Stimulated activated CD4-positive, alpha-beta T cell treated with anti-CD3 and anti-CD28 coated beads, Interleukin-1b, Interleukin-23, amount 100 ng/mL, for 1 hour (primary cell): ENCODE measurements around the gene SPAG4.

ENCODE experiments used
- DNase-seq, 2 donors: peaks; one replicate each; pipeline ENCODE4 v3.0.0-alpha.2; 2020; ENCODE audit warnings: low read depth in 2 of 2

Gene SPAG4

DNA sequence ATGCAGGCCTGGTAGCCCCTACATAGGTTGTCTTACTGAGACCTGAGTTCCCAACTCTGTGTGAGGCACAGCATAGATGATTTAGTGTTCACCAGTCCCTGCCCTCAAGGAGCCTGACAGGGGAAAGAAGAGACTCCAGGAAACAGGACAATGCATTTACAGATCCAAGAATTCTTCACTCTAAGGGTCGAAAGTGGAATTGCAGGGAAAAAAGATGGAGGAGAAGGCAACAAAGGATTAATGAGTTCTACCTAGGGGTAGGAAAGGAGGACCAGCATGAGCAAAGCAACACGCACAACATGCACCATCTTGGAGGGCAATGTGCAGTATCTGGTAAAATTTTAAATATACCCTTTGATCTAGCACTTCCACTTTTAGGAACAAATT lies 5.9 kb downstream of the SPAG4 start:
- no peak for DNase-seq

DNA sequence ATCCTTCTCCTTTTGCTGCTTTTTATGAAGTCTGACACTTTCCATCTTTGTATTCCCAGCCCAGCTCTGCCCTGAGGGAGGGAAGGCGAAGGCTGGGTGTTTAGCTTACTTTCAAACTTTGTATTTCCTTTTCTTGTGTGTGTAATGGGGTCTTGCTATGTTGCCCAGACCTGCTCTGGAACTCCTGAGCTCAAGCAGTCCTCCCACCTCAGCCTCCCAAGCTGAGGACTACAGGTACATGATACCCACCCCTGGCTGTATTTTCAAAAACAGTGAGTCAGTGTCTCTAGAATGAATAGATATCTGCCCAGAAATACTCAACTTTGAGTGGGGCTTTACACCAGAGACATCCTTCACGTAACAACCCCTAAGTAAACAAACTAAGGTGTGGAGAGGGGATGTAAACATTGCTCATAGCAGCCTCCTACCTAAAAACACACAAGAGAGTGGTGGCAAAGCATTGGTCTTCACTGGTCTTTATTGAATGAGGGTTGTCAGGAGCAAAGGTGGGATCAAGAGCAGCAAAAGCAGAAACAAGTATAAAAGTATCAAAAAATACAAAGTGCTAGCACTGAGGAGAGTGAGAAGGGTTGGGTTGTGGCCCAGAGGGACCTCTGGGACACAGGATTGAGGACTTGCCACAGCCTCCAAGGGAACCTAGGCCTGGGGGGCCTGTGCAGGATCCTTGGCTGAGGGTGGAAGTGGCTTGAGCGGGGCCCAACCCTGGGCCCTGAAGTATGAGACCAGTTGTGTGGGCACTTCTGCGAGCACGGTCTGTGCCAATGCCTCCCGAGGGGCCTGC lies 10.2 kb downstream of the SPAG4 start:
- no peak for DNase-seq

DNA sequence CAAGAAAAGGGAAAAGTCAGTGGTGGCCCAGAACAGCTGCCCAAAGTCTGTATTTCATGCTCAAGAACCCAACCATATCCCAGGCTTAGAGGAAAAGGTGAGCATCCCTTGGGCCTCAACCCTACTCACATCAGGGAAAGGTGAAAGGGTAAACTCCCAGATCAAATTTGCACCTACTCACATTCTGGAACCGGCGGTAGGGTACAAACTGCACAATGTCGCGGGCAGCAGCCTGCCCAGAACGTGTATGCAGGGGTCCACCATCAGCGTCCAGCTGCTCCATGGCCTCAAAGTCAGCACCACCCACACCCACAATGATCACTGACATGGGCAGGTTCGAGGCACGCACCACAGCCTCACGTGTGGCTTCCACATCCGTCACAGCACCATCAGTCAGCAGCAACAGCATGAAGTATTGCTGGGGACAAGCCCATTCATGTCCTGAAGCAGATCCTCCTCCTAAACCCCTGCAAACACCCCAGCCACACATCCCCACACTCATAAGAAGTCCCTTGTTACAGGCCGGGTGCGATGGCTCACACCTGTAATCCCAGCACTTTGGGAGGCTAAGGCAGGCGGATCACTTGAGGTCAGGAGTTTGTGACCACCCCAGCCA lies 10.9 kb downstream of the SPAG4 start:
- no peak for DNase-seq

DNA sequence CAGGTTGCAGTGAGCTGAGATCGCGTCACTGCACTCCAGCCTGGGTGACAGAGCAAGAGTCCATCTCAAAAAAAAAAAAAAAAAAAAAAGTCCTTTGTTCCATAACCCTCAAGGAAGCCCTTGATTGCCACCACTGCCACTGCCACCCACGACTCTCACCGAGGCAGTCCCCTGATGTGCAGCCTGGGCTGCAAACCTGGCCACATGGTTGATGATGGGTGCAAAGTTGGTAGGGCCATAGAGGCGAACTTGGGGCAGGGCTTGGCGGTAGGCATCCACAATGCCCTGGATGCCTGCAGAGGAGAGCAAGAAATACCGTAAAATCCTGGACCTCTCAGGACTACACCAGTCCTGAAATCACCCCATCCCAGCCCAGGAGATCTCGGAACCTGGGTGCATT lies 11.5 kb downstream of the SPAG4 start:
- no peak for DNase-seq

DNA sequence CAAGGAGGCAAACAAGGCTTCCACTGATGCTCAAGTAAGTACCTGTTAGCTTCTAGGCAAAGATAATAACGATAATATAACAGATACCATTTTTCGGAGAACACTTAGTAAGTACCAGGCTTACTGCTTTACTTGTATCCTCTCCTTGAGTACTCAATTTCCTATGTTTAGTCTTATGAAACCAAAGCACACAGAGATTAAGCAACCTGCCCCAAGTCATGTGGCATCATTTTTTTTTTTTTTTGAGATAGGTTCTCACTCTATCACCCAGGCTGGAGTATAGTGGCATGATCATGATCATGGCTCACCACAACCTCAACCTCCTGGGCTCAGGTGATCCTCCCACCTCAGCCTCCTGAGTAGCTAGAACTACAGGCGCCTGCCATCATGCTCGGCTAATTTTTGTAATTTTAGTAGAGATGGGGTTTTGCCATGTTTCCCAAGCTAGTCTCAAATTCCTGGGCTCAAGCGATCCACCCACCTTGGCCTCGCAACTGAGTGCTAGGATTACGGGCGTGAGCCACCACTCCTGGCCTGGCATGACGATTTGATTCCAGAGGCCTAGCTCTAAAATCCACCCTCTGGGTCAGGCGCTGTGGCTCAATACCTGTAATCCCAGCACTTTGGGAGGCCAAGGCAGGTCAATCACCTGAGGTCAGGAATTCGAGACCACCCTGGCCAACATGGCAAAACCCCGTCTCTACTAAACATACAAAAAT lies 14.0 kb downstream of the SPAG4 start:
- DNase-seq, result no peak

DNA sequence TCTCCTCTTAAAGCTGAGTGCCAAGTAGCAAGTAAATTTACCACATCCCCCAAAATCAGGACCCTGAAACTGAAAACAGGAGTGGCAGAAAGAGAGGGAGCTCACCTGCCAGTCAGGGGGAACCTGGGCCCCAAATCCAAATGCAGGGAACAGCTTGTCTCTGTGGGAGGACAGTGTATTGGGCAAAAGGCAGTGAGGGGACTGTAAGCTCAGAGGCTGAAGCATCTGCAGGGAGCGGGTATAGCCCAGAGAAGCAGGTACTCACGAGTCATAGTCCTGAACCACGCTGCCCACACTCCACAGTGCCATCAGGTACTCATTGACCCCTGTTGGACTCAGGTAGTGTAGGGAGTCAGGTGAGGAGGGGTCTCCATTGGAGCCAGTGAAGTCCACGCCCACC lies 15.0 kb downstream of the SPAG4 start:
- no peak for DNase-seq

DNA sequence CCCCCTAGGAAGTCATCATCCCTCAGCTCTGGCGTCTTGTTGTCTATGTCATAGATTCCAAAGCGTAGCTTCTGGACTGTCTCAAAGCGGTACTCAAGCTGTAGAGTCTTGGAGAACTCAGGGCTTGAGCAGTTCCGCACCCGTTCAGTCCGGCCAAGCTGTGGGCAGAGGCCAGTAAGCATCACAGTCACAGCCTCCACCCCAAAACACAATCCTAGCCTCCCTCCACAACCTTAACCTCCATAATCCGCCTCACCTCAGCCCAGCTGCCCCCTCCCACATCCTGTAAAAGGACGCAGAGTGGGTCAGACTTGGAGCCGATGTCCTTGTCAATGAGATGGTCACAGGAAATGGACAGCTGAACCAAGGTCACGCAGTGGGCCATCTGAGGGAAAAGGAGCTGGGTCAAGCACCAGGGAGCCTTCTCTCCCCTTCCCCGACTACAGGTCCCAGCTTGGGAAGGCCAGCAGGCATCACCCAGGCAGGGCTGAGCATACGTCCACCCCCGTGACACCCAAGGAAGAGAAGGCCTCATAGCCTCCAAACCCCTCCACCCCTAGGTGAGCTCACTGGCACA lies 17.0 kb downstream of the SPAG4 start:
- DNase-seq, result no peak

DNA sequence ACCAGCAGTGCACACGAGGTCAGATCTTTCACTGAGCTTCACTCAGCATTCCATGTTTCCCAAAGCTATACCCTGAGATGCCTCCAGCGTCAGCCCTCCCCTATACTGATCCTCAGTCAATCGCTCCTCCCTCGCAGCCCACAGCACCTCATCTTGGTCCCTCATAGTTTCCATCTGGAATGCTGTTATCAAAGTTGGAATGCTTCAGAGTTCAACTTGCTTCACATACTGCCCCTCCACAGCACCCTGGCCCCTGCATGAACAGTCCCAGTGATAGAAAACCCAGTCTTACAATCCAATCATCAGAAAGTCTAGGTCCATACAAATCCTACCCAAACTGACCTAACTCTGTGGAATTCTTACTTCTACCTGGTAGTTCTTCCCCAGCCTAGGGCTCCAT lies 20.0 kb downstream of the SPAG4 start:
- no peak for DNase-seq

DNA sequence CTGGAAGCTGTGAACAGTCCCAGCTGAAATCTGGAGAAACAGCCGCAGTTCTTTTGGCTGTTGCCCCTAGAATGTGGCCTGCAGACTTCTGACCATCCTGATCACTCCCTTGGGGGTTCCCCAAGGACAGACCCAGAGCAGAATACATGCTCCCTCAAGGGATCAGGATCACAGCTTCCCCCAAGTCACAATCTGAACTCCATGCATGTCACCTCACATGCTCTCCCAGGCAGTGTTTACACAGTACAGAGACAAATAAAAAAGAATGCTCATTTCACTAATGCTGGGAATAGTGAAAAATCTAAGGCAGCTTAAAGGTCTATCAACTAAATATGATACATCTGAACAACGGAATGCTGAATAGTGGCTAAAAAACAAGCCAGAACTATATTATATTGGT lies 20.5 kb downstream of the SPAG4 start:
- no peak for DNase-seq

DNA sequence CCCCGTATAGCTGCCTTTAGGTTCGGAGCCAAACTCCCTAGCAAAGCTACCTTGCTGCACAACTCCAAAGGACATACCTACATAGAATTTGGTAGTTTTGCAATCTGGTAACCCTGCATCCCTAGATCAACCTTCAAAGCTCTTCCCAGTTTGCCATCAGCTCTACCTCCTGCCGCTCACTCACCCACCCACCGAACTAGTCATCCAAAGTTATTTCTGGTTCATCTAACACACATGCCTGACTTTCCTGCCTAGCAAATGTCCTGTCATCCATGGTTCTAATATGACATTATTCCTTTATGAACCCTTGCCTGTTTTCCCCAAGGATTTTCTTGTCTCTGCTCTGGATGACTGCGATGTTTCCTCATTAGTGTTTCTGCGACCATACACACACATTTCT lies 21.6 kb downstream of the SPAG4 start:
- DNase-seq, result no peak

DNA sequence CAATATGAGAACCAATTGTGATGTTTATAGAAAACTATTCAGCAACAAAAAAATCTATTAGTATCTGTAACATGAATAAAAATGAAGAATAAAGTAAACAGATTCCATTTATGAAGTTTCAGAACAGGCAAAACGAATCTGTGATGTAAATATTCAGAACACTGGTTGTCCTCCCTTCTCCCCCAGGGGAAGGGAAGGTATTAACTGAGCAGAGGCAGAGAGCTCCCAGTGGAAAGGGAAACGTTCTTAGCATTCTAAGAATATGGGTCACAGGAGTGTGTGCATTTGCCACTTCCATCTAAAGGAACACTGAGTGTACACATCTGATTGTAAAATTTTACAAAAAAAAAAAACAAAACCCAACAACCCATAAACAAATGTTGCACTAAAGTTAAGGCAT lies 23.1 kb downstream of the SPAG4 start:
- DNase-seq, result no peak

DNA sequence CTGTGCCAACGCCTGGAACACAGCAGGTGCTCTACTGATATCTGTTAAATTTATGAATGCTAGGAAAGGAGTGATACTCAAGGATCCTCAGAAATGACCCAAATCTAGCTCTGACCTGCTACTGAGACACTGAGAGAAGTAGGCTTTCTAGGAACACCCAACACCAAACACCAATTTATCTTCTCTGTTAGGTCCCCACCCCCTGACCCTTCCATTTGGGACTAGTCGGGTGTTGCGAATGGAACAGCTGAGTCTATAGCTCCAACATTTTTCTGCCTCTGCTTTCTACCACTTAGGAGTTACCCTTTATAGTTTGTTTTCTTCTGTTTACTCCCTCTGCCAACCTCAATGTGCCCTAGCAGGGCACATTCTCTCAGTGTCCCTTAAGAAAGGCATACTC lies 25.1 kb downstream of the SPAG4 start:
- DNase-seq, result no peak

DNA sequence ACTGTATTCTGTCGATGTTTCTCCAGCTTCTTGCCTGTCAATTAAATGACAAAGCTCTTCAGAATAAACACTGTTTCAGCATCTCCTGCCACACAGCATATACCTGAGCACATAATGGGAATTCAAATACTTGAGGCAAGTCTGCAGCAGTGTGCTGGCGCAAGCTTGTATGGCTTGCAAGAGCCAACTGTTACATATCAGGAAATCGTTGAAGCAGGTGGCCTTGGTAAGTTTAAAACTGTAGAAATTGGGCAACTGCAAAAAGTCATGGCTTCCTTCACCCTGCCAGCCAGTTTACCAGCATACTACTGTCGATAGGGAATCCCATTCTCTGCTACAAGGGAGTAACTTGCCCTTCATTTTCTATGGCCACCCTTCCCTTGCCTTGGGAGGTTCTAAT lies 26.1 kb downstream of the SPAG4 start:
- no peak for DNase-seq

DNA sequence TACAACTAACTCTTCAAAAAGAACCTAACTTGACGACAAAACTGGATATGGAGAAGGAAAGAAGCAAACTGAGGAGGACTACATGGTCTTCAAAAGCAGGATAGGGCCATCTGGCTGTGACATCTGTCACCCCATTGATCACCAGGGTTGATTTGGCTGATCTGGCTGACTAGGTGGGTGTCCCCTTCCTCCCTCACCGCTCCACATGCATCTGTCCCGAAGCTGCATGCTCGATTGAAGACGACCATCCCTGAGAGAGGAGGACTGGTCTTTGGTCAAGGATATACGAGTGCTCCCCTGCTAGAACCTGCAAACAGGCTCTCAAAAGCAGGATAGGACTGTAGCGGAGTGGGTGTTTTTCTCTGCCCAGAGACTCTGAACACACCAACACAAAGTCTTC lies 27.4 kb downstream of the SPAG4 start:
- DNase-seq, result no peak

DNA sequence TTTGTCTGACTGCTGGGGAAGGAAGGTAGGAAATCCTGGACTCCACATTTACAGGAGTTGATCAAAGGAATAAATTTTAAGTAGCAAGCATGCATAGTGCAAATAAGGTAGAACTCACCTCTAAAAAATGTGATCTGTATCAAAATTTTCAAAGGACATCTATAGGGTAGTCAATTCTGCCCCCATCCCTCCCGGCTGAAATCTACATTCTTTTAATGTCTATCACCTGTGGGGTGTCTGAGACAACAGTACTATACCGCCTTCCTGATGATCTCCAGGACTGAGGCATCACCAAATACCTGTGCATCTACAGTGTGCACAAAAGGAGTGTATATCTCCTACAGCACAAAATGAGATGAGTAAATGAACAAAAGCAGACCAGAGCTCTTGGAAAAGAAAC lies 29.2 kb downstream of the SPAG4 start:
- DNase-seq, result no peak

DNA sequence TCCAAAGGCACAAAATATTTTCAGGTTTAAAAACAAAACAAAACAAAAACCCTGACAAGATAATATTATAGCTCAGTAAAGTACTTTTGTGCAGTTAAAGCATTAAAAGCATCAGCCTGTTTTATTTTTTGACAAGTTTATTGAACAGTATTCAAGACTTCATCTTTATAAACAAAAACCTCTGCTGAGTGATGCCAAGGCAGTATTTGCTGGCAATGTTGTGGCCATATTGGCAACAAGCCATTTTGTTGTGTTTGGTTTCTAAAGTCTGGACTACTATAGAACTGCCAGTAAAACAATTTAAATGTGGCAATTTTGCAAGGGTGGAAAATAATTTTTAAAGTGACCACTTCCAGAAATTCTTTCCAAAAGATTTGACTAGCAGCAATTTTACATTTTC lies 33.2 kb downstream of the SPAG4 start:
- no peak for DNase-seq

DNA sequence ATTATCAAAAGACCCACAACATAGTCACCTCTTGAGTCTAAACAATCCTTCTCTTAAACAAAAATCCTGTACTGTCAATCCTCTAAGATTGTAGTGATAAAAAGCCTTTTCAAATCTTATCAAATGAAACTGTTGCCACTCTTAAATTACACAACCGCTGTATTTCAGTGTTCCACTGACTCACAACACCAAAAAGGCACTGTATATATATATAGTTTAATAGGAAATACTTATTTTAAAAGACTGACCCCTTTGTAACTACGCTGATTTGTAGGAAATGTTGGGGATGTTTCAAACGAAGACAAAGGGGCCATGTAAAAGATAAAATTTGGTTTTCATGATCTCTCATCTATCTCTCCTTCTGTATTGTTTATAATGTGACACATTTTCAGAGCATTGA lies 35.0 kb downstream of the SPAG4 start:
- DNase-seq, result no peak

DNA sequence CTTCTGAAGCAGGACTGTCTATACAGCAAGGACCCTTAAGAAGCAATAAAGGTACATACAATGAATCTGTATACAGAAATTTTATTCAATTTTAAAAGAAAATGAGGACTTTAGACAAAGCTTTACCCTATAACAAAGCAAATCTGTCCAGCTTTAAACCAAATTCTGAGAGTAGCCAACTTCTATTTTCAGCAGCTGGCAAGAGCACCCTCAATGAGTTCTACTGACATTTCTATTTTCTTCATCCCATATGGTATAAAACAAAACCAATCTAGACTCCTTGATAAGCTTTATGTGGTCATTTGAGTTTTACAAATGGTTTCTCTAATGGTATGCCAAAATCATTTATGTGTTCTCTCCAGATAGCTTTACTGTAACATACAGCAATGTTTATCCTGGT lies 36.3 kb downstream of the SPAG4 start:
- no peak for DNase-seq

DNA sequence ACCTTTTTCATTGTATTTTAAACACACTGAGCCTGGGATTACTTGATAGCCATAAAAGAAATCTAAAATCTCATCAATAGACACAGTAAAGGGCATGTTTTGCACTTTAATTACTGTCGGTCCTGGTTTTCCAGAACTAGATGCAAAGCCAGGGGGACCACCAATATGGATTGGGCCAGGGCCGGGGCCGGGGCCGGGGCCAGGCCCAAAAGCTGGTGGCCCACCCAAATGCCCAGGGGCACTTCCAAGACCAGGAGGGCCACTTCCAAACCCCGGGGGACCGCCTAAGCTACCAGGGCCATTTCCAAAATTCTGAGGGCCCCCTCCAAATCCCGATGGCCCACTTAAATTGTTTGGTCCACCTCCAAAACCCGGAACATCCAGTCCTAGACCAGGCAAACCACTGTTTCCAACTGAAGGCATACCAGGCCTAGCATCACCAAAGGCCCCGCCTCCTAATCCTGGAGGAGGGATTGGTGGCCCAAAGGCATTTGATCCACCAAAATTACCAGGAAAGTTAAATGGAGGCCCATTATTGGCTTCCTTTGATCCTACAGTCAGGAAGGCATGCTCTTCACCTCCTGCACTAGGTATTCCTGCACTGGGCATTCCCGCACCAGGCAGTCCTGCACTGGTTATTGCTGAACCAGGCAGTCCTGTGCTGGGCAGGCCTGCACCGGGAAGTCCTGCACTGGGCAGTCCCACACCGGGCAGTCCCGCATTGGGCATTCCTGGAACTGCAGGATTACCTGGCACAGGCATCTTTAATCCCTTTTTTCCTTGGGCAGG lies 37.2 kb downstream of the SPAG4 start:
- no peak for DNase-seq

DNA sequence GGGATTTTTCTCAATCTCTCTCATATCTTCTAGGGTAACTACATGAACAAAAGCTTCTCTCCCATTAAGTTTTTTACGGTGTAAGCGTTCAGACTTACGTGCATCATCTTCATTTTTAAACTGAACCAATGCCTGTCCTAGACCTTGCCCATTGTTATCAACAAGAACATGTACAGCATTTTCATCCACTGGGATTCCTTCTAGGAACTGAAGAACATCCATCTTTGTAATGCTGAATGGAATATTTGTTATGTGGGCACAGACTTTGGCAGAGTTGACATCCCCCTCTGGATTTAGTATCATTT lies 37.8 kb downstream of the SPAG4 start:
- DNase-seq, result no peak

DNA sequence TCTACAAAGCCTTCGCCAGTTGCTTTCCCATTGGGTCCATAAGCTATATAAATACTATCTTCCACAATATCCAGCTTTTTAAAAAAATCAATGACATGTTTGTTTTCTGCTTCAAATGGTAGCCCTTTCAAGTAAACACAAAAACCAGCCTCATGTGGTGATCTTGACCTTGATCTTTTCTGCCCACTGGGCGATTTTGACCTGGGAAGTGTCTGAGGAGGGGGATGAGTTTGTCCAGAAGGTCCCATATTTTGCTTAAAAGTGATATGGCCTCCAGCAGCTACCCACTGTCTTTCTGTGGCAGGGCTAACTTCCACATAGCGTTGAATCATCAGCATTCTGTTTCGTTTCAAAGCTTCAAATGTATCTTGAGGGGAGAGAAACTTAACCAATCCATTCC lies 38.3 kb downstream of the SPAG4 start:
- DNase-seq, result no peak

DNA sequence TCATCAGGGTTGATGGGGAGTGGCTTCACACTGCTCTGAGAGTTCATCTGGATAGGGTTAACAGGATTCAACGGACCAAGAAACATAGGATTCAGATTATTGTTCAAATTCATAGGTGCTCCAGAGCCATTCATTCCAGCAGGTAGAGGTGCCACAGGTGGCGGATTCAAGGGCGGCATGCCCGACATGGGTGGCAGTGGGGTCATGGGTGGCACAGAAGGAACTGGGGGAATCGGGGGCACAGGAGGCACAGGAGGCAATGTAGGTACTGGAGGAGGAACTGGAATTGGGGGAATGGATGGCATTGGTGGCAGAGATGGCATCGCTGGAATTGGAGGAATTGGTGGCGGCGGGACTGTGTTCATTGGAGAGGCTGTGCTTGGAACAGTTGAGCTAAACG lies 38.8 kb downstream of the SPAG4 start:
- no peak for DNase-seq
